GM04504 (cell line): Measurements from ENCODE around the gene VILL.
"Not testable (repeated sequence)": the region's sequence is repeated elsewhere in the genome, so short reads cannot be mapped to it uniquely, and the experiment has no call there.

ENCODE experiments used
- DNase-seq: peaks from one replicate; pipeline ENCODE4 v3.0.0-alpha.2; 2012; ENCODE audit warnings: low read depth

VILL gene

DNA sequence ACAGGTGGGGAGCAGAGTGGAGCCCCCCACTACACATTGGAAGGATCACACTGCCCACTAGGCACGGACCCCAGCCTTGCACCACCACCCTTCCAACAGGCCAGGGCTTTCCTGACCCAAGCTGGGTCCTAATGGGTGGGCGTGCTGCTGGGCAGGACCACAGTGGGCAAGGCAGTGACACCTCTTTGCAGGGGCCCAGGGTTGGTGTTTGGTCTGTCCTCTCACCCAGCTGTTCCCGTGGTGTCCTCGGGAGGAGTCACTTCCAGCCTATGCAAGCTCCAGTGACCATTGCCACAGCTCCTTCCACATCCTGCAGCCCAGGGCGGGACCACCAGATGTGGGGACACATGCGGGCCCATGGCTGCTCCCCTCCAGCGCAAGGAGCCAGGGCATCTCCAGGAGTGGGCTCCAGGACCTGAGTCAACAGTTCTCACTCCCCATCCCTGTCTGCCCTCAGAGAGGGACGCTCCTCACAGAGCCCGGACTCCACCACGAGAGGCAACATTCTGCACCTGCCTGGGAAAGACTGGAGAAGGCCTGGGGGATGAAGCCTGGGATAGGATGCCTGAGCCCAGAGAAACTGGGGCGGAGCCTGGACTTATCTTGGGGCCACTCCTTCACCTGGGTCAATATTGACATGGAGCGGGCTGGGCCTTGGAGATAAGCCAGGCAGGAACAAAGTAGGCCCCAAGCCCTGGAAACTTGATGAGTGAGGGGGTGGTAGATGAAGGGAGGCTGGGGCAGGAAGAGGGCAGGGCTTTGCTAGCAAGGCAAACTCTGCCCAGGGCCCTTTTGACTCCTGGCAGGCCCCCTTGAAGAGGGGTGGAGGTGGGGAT is 3.9 kb upstream of the VILL start:
- no peak for DNase-seq

DNA sequence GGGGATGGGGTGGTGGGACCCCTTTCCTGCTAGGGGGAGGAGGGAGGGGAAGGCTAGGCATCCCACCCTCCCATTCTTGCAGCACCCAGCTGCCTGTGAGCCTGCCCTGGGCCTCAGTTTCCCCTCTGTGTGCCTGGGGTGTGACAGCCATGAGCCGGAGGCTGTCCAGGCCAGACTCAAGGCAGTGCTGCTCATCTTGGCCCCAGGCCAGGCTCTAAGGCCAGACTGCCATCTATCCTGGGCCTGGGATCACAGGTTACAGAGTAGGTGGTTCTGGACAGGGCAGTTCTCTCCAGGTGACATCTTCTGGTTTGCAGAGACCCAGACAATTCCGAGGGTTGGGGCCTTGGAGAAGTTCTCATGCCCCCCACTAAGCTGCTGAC is 3.3 kb upstream of the VILL start:
- DNase-seq: no peak

GRCh38 chr3:37987751-37988179 is 2.8 kb upstream of the VILL start:
- no peak for DNase-seq

GRCh38 chr3:37988376-37988775 is 2.2 kb upstream of the VILL start:
- not testable (repeated sequence) for DNase-seq

- no peak for DNase-seq
These were observed 1.6 kb upstream of the VILL start for GRCh38 chr3:37988931-37989525.

DNA sequence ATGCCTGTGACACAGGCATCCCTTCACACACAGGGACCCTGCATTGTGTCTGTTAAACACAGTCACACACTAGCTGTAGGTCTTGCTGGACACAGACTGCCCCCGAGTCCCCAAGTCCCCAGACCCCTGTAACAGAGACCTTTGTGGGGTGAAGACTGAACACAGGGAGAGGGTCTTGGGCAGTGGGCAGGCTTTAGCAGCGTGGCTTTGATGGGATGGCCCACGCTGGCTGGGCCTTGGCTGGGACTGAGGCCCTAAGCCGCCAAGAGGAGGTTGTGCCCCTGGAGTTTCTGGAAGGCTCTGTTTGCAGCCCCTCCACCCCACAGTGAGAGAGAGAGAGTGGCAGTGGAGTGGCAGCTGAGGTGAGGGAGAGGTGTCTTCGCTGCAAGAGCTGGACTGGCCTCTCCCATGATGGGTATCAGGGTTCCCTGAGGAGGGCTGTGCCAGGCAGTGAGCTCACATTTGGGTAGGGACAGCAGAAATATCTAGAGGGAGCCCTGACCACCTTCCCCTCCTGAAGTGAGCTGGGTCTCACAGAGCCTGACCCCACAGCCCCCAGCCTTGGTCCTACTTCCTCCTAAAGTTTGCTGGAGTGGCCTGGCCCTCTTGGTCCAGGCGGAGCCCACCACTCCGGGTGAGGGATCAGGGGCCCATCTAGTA is 635 bp upstream of the VILL start:
- DNase-seq: no peak

DNA sequence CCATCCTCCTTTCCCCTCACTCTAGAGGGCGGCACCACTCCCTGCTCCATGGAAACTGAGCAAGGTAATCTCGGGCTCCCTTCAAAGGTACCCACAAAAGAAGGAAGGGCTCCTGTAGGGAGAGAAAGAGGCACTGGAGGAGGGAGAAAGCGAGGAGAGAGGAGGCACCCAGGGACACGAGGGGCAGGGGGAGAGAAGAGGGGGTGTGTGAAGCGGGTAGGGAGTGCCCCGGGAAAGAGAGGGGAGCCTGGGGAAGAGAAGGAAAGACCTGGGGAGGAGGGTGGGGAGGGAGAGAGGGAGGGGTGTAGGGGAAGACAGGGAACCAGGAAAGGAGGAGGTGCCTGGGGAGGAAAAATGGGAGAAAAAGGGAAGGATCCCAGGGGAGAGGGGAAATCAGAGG is 523 bp downstream of the VILL start:
- no peak for DNase-seq

GRCh38 chr3:37991823-37992222 is 1.2 kb downstream of the VILL start:
- no peak for DNase-seq

- no peak for DNase-seq
These were observed 1.9 kb downstream of the VILL start for GRCh38 chr3:37992271-37993066.

DNA sequence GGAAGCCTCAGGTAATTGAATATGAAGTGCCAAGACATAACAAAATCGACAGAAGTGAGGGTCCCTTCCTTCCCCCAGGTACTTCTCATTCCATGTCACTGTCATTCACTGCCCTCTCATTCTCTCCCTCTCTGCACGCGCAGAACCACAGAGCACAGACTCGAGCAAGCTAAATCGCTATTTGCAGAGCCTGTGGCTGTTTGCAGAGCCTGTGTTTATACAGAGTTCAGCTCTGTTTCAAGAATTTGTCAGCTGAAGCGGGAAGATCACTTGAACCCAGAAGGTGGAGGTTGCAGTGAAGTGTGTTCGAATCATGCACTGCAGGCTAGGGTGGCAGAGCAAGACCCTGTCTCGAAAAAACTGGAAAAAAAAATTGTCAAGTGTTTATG is 2.5 kb downstream of the VILL start:
- DNase-seq: no peak

- no peak for DNase-seq
These were observed 2.9 kb downstream of the VILL start for GRCh38 chr3:37993460-37993819.

GRCh38 chr3:37993820-37994638 is 3.4 kb downstream of the VILL start:
- DNase-seq: peak; percentile 50

GRCh38 chr3:37994639-37994972 is 4.0 kb downstream of the VILL start:
- no peak for DNase-seq

DNA sequence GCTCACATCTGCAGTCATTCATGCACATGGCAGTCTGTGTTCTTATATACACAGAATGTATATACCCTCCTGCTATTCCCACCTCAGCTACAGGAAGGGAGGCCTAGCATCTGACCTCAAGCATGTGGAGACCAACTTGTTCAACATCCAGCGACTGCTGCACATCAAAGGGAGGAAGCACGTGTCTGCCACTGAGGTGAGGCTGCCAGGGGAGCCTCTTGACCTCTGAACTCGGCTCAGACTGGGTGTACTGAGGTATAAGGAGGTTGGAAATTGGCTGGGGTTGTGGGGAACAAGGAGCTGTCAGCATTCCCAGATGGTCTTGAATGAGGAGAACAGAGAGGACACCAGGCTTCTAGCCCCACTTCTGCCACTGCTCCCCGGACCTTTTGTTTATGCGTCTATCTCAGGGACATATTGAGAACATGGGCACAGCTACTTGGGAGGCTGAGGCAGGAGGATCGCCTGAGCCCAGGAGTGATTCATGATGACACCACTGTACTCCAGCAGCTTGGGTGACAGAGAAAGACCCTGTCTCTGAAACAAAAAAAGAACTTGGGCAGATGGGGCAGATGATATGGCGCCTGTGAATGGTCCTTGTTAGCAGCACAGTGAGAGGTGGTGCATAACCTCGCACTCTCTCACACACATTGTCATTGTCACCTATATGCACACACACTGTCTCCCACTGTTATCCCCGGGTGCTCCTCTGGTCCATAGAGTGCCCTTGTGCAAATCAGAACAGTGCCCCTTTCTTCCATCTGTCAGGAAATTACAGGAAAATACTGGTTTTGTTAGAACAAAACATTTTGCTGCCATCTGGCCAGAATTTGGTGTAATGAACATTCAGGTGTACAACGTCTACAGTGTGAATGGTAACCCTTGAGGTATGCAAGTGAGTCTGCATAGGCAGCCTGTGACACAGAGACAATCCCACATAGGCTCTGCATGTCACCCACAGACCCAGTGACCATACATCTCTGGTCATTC is 5.4 kb downstream of the VILL start:
- no peak for DNase-seq

DNA sequence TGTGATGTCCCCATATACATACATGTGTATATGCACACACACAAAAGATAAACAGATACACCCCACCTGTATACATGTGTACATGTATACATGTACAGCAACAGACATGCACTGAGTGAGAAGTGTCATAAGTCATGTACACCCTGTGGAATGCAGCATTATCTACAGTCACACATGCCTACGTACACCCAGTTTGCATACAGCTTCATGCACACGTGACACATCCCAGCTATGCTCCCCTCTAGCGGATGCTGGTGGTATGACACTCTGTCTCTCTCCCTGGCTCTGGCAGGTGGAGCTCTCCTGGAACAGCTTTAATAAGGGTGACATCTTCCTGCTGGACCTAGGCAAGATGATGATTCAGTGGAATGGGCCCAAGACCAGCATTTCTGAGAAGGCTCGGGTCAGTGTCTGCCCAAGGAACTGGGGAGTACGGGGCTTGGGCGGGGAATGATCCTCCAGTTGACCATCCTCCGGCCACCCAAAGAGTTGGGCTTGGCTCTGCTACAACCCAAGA is 6.3 kb downstream of the VILL start:
- peak; percentile 32 for DNase-seq

GRCh38 chr3:37997342-37997741 is 6.8 kb downstream of the VILL start:
- DNase-seq: no peak

DNA sequence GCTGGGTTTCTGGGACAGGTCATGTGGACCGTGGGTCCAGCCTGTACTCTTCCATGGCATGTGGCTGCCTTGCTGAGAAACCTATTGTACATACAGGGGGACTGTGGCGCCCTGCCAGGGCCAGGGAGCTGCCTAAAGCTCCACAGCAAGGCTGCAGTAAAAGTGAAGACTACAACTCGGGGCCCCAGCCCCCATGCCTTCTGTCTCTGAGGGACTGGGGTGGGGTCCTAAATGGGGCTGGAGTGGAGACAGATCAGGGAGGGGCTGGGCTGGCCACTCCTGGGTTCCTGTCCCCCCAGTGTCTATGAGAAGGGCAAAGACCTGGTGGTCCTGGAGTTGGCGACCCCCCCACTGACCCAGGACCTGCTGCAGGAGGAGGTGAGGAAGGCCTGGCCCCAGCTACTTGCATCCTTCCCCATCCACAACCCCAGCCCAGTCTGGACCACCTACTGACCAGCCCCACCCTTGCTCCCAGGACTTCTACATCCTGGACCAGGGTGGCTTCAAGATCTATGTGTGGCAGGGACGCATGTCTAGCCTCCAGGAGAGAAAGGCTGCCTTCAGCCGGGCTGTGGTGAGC is 7.3 kb downstream of the VILL start:
- DNase-seq: no peak

DNA sequence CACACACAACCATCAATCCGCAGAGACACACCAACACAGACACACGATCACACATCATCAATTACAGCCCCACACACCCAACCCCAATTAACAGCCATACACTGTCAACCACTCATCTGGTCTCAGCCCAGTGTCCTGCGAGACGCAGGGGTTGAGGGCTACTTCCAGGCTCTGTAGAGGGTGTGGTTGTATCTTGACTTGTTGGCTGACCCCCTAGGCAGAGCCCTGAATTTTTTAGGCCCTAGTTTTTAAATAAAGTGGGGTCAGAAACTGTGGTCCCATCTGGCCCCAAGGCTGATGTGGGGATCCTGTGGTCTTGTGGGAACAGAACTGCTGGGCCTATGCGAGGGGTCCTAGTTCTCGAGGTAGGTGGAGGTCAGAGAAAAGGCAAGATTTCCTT is 9.2 kb downstream of the VILL start:
- DNase-seq: no peak

DNA sequence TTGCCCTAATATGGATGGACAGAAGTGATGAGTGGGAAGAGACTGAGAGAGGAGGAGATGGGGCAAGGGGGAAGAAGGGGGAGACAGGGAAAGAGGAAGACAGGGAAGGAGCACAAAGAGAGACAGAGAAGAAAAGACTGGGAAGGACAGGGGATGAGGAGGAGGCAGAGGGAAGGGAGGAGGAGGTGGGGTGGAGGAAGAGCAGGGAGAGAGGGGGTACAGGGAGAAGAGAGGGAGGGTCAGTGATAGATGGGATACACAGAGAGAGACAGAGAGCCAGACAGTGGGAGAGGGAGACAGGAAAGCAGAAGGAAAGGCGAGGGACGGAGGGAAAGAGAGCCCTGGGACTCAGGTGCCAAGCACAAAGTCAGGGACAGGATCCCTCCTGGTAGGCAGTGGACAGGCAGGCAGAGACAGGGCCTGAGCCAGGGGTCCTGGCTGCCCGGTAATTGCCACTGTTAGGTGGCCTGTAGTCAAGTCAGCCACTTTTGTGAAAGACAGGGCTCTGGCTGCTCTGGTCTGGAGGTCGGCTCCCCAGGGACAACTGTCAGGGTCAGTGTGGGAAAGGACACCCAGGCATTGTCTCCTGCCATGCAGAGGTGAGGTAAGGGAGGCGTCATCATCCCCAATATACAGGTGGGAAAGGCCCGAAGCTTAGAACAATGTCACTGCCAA is 9.8 kb downstream of the VILL start:
- DNase-seq: no peak
